Measurements from ENCODE around the gene MINDY4. TPM values are rescaled to one million over a fixed set of nuclear protein-coding genes. Genes with fewer than 3 reads are reported as not detected.

MINDY4 gene
- total RNA-seq, 1 experiment from 2014 or later = 1.8 TPM

GRCh38 chr7:30775992-30776391 is 4.8 kb downstream of the MINDY4 start (continued):
- TF ChIP-seq MYBL2 (CRISPR knock-in tag; IDR thresholded peaks at IDR 0.05) = no peak
- no peak for TF ChIP-seq ARID4B (CRISPR knock-in tag; IDR thresholded peaks at IDR 0.05; ENCODE audit: borderline replicate concordance)
- no peak for TF ChIP-seq ZBTB21 (CRISPR knock-in tag; IDR thresholded peaks at IDR 0.05; ENCODE audit: borderline replicate concordance)
- TF ChIP-seq JUN (CRISPR knock-in tag; IDR thresholded peaks at IDR 0.05) = no peak
- TF ChIP-seq AFF4 (CRISPR knock-in tag; IDR thresholded peaks at IDR 0.05; ENCODE audit: borderline replicate concordance) = no peak
- no peak for TF ChIP-seq NFE2L1 (CRISPR knock-in tag; IDR thresholded peaks at IDR 0.05)
- TF ChIP-seq TEAD1 (CRISPR knock-in tag; IDR thresholded peaks at IDR 0.05) = no peak
- no peak for TF ChIP-seq NR1H2 (CRISPR knock-in tag; IDR thresholded peaks at IDR 0.05)

GRCh38 chr7:30776971-30777370 is 5.8 kb downstream of the MINDY4 start:
- Mint-ChIP-seq H3K9me3 (no peaks in the 10 kb centered on the region), H3K4me1 (peaks cover 2% of the 10 kb centered on the region), H3K27me3 (ENCODE audit: low read depth) (no peaks in the 10 kb centered on the region), H3K36me3 (0 out of 2 replicates have a peak, but pooled peaks cover 2% of the 10 kb centered on the region), H3K27ac (no peak overlapping the region), H3K4me3 (no peak overlapping the region)
- DNase-seq (ENCODE audit: low spot score) (no peak), ATAC-seq (no peak)
- POLR2A ChIA-PET = no interaction called here
- CTCF ChIA-PET = interaction anchor here (1.4 kb wide), 1 partner anchor 14 kb away, joined by 5 read pairs; no protein-coding TSS in a partner anchor
- TF ChIP-seq ATF2 (CRISPR knock-in tag; IDR thresholded peaks at IDR 0.05; ENCODE audit: borderline replicate concordance, low read depth) (no peak), ZNF512 (CRISPR knock-in tag; IDR thresholded peaks at IDR 0.05; ENCODE audit: borderline replicate concordance) (no peak), CREM (CRISPR knock-in tag; IDR thresholded peaks at IDR 0.05) (no peak), SOX15 (CRISPR knock-in tag; IDR thresholded peaks at IDR 0.05) (no peak), MXD4 (CRISPR knock-in tag; IDR thresholded peaks at IDR 0.05; ENCODE audit: borderline replicate concordance) (no peak), ELF4 (CRISPR knock-in tag; IDR thresholded peaks at IDR 0.05; ENCODE audit: low read depth) (no peak), TEAD4 (CRISPR knock-in tag; IDR thresholded peaks at IDR 0.05) (no peak), ZNF232 (CRISPR knock-in tag; IDR thresholded peaks at IDR 0.05) (no peak), CDX4 (CRISPR knock-in tag; IDR thresholded peaks at IDR 0.05; ENCODE audit: borderline replicate concordance) (no peak), RELA (CRISPR knock-in tag; IDR thresholded peaks at IDR 0.05; ENCODE audit: borderline replicate concordance) (no peak)
- TF ChIP-seq, protein P1, sequence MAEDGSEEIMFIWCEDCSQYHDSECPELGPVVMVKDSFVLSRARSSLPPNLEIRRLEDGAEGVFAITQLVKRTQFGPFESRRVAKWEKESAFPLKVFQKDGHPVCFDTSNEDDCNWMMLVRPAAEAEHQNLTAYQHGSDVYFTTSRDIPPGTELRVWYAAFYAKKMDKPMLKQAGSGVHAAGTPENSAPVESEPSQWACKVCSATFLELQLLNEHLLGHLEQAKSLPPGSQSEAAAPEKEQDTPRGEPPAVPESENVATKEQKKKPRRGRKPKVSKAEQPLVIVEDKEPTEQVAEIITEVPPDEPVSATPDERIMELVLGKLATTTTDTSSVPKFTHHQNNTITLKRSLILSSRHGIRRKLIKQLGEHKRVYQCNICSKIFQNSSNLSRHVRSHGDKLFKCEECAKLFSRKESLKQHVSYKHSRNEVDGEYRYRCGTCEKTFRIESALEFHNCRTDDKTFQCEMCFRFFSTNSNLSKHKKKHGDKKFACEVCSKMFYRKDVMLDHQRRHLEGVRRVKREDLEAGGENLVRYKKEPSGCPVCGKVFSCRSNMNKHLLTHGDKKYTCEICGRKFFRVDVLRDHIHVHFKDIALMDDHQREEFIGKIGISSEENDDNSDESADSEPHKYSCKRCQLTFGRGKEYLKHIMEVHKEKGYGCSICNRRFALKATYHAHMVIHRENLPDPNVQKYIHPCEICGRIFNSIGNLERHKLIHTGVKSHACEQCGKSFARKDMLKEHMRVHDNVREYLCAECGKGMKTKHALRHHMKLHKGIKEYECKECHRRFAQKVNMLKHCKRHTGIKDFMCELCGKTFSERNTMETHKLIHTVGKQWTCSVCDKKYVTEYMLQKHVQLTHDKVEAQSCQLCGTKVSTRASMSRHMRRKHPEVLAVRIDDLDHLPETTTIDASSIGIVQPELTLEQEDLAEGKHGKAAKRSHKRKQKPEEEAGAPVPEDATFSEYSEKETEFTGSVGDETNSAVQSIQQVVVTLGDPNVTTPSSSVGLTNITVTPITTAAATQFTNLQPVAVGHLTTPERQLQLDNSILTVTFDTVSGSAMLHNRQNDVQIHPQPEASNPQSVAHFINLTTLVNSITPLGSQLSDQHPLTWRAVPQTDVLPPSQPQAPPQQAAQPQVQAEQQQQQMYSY (CRISPR knock-in tag; IDR thresholded peaks at IDR 0.05) = no peak
- TF ChIP-seq, protein P2, sequence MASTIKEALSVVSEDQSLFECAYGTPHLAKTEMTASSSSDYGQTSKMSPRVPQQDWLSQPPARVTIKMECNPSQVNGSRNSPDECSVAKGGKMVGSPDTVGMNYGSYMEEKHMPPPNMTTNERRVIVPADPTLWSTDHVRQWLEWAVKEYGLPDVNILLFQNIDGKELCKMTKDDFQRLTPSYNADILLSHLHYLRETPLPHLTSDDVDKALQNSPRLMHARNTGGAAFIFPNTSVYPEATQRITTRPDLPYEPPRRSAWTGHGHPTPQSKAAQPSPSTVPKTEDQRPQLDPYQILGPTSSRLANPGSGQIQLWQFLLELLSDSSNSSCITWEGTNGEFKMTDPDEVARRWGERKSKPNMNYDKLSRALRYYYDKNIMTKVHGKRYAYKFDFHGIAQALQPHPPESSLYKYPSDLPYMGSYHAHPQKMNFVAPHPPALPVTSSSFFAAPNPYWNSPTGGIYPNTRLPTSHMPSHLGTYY (CRISPR knock-in tag; IDR thresholded peaks at IDR 0.05) = no peak

Measured in WTC11 (cell line).